Measurements from ENCODE around the gene RNPEPL1.
A peak's percentile ranks its signal among the peaks of the same experiment; 100 is the strongest.

RNPEPL1 gene

GRCh38 chr2:240560480-240561324 is 7.6 kb upstream of the RNPEPL1 start (continued):
- no peak for TF ChIP-seq PRDM10 (tag by site-specific recombination; IDR thresholded peaks at IDR 0.05)
- TF ChIP-seq ELK4 (IDR thresholded peaks at IDR 0.05; ENCODE audit: borderline replicate concordance, low read depth, low read length), result peak; percentile 57; the same call in 1 of the 2 replicates
- TF ChIP-seq ZNF521 (tag by site-specific recombination; IDR thresholded peaks at IDR 0.05), result no peak
- 0 out of 2 replicates have a peak, but pooled peaks have one; percentile 25 for TF ChIP-seq ZBTB11 (tag by site-specific recombination; conservative IDR thresholded peaks at IDR 0.05; ENCODE audit: low read depth)
- no peak for TF ChIP-seq ZNF26 (tag by site-specific recombination; IDR thresholded peaks at IDR 0.05)
- no peak for TF ChIP-seq ZBTB7A (tag by site-specific recombination; IDR thresholded peaks at IDR 0.05; ENCODE audit: low read depth)
- TF ChIP-seq ZNF510 (tag by site-specific recombination; IDR thresholded peaks at IDR 0.05; ENCODE audit: insufficient replicate concordance), result no peak
- no peak for TF ChIP-seq ZNF214 (tag by site-specific recombination; IDR thresholded peaks at IDR 0.05; ENCODE audit: borderline replicate concordance)
- TF ChIP-seq ZNF24 (tag by site-specific recombination; IDR thresholded peaks at IDR 0.05), result no peak
- TF ChIP-seq KLF1 (tag by site-specific recombination; IDR thresholded peaks at IDR 0.05), result peak; percentile 43
- peak; percentile 35; the same call in 1 of the 2 replicates for TF ChIP-seq YY1 (tag by site-specific recombination; IDR thresholded peaks at IDR 0.05)
- TF ChIP-seq ZNF704 (tag by site-specific recombination; IDR thresholded peaks at IDR 0.05), result no peak
- no peak for TF ChIP-seq ZNF16 (tag by site-specific recombination; IDR thresholded peaks at IDR 0.05; ENCODE audit: low read depth)
- peak; percentile 10; the same call in 1 of the 2 replicates for TF ChIP-seq ZBTB20 (tag by site-specific recombination; IDR thresholded peaks at IDR 0.05)
- peak; percentile 84 for TF ChIP-seq ZSCAN30 (tag by site-specific recombination; IDR thresholded peaks at IDR 0.05)
- TF ChIP-seq ZXDB (tag by site-specific recombination; IDR thresholded peaks at IDR 0.05), result peak; percentile 90
- no peak for TF ChIP-seq ZNF280D (tag by site-specific recombination; IDR thresholded peaks at IDR 0.05)
- no peak for TF ChIP-seq ZNF707 (tag by site-specific recombination; IDR thresholded peaks at IDR 0.05)
- TF ChIP-seq BCL11A (tag by site-specific recombination; IDR thresholded peaks at IDR 0.05; ENCODE audit: low read depth), result no peak
- TF ChIP-seq ZNF202 (tag by site-specific recombination; IDR thresholded peaks at IDR 0.05; ENCODE audit: borderline replicate concordance), result no peak
- peak; percentile 56; the same call in 1 of the 2 replicates for TF ChIP-seq HOXC10 (CRISPR knock-in tag; IDR thresholded peaks at IDR 0.05)
- TF ChIP-seq ZBTB44 (tag by site-specific recombination; IDR thresholded peaks at IDR 0.05), result peak; percentile 22; the same call in 1 of the 2 replicates
